SK-N-SH (cell line): ENCODE data around the gene AMDHD1.

Experiments used
- EP300 ChIP-seq, 2 experiments: IDR thresholded peaks; 2 replicates each; pipeline versions ENCODE4 v1.4.0 to v1.6.1; 2012; ENCODE audit warnings: borderline replicate concordance in 1 of 2, low read depth in 1 of 2, low read length in 1 of 2
- EZH2phosphoT487 ChIP-seq: fragments of 200-600 bp; sonication (generic); IDR thresholded peaks from 2 replicates; pipeline ENCODE4 v1.6.1; 2017; ENCODE audit warnings: low read depth, mixed run types, mild to moderate bottlenecking, antibody characterized with exemption, moderate library complexity, borderline replicate concordance
- FOSL2 ChIP-seq: IDR thresholded peaks from 2 replicates; pipeline ENCODE4 v1.4.0; 2012; ENCODE audit warnings: low read depth, mild to moderate bottlenecking, moderate library complexity, borderline replicate concordance
- FOXM1 ChIP-seq: IDR thresholded peaks from 2 replicates; pipeline ENCODE4 v1.4.0; 2012; ENCODE audit warnings: low read depth, mild to moderate bottlenecking
- GABPA ChIP-seq: IDR thresholded peaks from 2 replicates; pipeline ENCODE4 v1.4.0; 2012; ENCODE audit warnings: low read depth, mild to moderate bottlenecking
- NFIC ChIP-seq: IDR thresholded peaks from 2 replicates; pipeline ENCODE4 v1.4.0; 2012; ENCODE audit warnings: borderline replicate concordance
- POLR2AphosphoS5 ChIP-seq: IDR thresholded peaks from 2 replicates; pipeline ENCODE4 v1.6.1; 2012; ENCODE audit warnings: low read depth, low read length
- TCF12 ChIP-seq: IDR thresholded peaks from 2 replicates; pipeline ENCODE4 v1.4.0; 2012
- TEAD4 ChIP-seq: IDR thresholded peaks from 2 replicates; pipeline ENCODE4 v1.4.0; 2012; ENCODE audit warnings: mild to moderate bottlenecking, borderline replicate concordance; ENCODE audit not compliant: insufficient read depth
- YY1 ChIP-seq: IDR thresholded peaks from 2 replicates; pipeline ENCODE4 v1.4.0; 2012; ENCODE audit warnings: low read depth, mild to moderate bottlenecking
- TF ChIP-seq, protein P1 (sequence below): fragments of 200-600 bp; sonication (generic); IDR thresholded peaks from 2 replicates; pipeline ENCODE4 v1.6.1; 2017; ENCODE audit warnings: antibody characterized with exemption, mild to moderate bottlenecking, moderate library complexity

DNA sequence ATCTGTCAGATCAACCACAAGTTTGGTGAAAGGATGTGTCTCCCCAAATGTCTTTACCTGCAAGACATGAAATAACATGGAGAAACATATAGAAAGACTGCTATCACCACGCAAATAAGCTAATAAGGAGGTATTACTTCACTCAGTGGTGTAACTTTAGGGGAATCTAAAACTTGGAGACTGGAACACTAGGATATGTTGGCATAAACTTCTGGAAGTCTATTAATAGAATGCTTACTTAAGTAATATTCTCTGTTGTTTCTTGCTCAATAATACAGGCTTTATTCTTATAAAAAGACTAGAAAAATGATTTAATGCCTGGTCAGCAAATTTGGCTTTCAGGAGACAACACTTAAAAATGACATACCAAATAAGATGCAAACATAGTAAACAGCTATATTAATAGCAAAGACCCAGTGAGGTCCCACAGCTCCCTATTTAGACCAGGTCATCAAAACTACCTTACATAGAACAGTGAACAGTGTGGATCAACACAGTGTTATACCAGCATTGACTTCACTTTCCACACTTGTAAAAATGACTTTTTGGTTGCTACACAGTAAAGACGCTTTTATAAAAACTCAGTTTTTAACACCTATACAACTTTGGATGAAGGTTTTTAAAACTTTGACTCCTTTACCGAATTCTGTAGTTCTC is 71.9 kb downstream of the AMDHD1 start:
- TF ChIP-seq TCF12 (no peak), TEAD4 (no peak), POLR2AphosphoS5 (no peak), GABPA (no peak), FOSL2 (no peak), FOXM1 (no peak), EZH2phosphoT487 (no peak), EP300 (IDR thresholded peaks at IDR 0.05; ENCODE audit: borderline replicate concordance in 1 of 2, low read depth in 1 of 2, low read length in 1 of 2) (no peak), YY1 (no peak), NFIC (no peak)
- TF ChIP-seq, protein P1, sequence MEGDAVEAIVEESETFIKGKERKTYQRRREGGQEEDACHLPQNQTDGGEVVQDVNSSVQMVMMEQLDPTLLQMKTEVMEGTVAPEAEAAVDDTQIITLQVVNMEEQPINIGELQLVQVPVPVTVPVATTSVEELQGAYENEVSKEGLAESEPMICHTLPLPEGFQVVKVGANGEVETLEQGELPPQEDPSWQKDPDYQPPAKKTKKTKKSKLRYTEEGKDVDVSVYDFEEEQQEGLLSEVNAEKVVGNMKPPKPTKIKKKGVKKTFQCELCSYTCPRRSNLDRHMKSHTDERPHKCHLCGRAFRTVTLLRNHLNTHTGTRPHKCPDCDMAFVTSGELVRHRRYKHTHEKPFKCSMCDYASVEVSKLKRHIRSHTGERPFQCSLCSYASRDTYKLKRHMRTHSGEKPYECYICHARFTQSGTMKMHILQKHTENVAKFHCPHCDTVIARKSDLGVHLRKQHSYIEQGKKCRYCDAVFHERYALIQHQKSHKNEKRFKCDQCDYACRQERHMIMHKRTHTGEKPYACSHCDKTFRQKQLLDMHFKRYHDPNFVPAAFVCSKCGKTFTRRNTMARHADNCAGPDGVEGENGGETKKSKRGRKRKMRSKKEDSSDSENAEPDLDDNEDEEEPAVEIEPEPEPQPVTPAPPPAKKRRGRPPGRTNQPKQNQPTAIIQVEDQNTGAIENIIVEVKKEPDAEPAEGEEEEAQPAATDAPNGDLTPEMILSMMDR: no peak
